T-helper 2 cell treated with Interferon-gamma antibody and Interleukin-4, amounts not matched to agents 5 μg/mL and 100 μg/mL, for 36 hours (primary cell): ENCODE data around the gene SPA17.

Experiments used
- DNase-seq: peaks from one replicate; pipeline ENCODE4 v3.0.0; 2021; ENCODE audit warnings: low spot score
- H3K27ac Mint-ChIP-seq: one replicate; pipeline ENCODE4 v1.8.0; 2021; ENCODE audit warnings: mild to moderate bottlenecking, mixed read lengths
- H3K27me3 Mint-ChIP-seq: one replicate; pipeline ENCODE4 v1.8.0; 2021; ENCODE audit warnings: low read depth, mixed read lengths
- H3K36me3 Mint-ChIP-seq: one replicate; pipeline ENCODE4 v1.8.0; 2021; ENCODE audit warnings: low read depth, mixed read lengths
- H3K4me1 Mint-ChIP-seq: one replicate; pipeline ENCODE4 v1.8.0; 2021; ENCODE audit warnings: low read depth, mixed read lengths
- H3K4me3 Mint-ChIP-seq: one replicate; pipeline ENCODE4 v1.8.0; 2022; ENCODE audit warnings: mild to moderate bottlenecking, moderate library complexity, mixed read lengths
- H3K9me3 Mint-ChIP-seq: one replicate; pipeline ENCODE4 v1.8.0; 2021; ENCODE audit warnings: mixed read lengths

The SPA17 gene

GRCh38 chr11:124722176-124722575 lies 48.5 kb downstream of the SPA17 start:
- Mint-ChIP-seq H3K36me3 (peaks cover 2% of the 10 kb centered on the region), H3K4me3 (no peak overlapping the region), H3K27me3 (peaks cover 70% of the 10 kb centered on the region), H3K27ac (no peak overlapping the region), H3K9me3 (no peaks in the 10 kb centered on the region), H3K4me1 (peaks cover 6% of the 10 kb centered on the region)
- DNase-seq: no peak

- no peaks in the 10 kb centered on the region for H3K4me1 Mint-ChIP-seq
- H3K9me3 Mint-ChIP-seq: no peaks in the 10 kb centered on the region
- no peak for DNase-seq
- no peak overlapping the region for H3K27ac Mint-ChIP-seq
- H3K27me3 Mint-ChIP-seq: peaks cover 50% of the 10 kb centered on the region
- H3K4me3 Mint-ChIP-seq: no peak overlapping the region
- H3K36me3 Mint-ChIP-seq: no peaks in the 10 kb centered on the region
Measured at GRCh38 chr11:124724979-124725718, 51.4 kb downstream of the SPA17 start.

GRCh38 chr11:124725719-124726105 lies 52.0 kb downstream of the SPA17 start:
- DNase-seq: no peak
- no peaks in the 10 kb centered on the region for H3K36me3 Mint-ChIP-seq
- H3K4me3 Mint-ChIP-seq: no peak overlapping the region
- H3K27ac Mint-ChIP-seq: no peak overlapping the region
- no peaks in the 10 kb centered on the region for H3K4me1 Mint-ChIP-seq
- H3K9me3 Mint-ChIP-seq: no peaks in the 10 kb centered on the region
- peaks cover 48% of the 10 kb centered on the region for H3K27me3 Mint-ChIP-seq

GRCh38 chr11:124727474-124727873 lies 53.8 kb downstream of the SPA17 start:
- H3K27ac Mint-ChIP-seq: no peak overlapping the region
- no peaks in the 10 kb centered on the region for H3K36me3 Mint-ChIP-seq
- H3K4me3 Mint-ChIP-seq: no peak overlapping the region

GRCh38 chr11:124728134-124728533 lies 54.4 kb downstream of the SPA17 start:
- Mint-ChIP-seq H3K4me3 (no peak overlapping the region), H3K27ac (no peak overlapping the region), H3K9me3 (no peaks in the 10 kb centered on the region), H3K27me3 (peaks cover 27% of the 10 kb centered on the region), H3K4me1 (no peaks in the 10 kb centered on the region), H3K36me3 (no peaks in the 10 kb centered on the region)
- DNase-seq: no peak

More at GRCh38 chr11:124727474-124727873, 53.8 kb downstream of the SPA17 start:
- Mint-ChIP-seq H3K4me1 (no peaks in the 10 kb centered on the region), H3K9me3 (no peaks in the 10 kb centered on the region), H3K27me3 (peaks cover 32% of the 10 kb centered on the region)
- DNase-seq: no peak

- no peak for DNase-seq
- Mint-ChIP-seq H3K27me3 (peaks cover 24% of the 10 kb centered on the region), H3K9me3 (no peaks in the 10 kb centered on the region), H3K4me3 (no peak overlapping the region), H3K36me3 (no peaks in the 10 kb centered on the region), H3K27ac (no peak overlapping the region), H3K4me1 (no peaks in the 10 kb centered on the region)
Measured at GRCh38 chr11:124729571-124729970, 55.9 kb downstream of the SPA17 start.

- Mint-ChIP-seq H3K27me3 (peaks cover 26% of the 10 kb centered on the region), H3K36me3 (no peaks in the 10 kb centered on the region), H3K27ac (no peak overlapping the region), H3K4me3 (no peak overlapping the region), H3K9me3 (no peaks in the 10 kb centered on the region), H3K4me1 (no peaks in the 10 kb centered on the region)
- no peak for DNase-seq
Measured at GRCh38 chr11:124732230-124732629, 58.5 kb downstream of the SPA17 start.

GRCh38 chr11:124736736-124737135 lies 63.0 kb downstream of the SPA17 start:
- Mint-ChIP-seq H3K27ac (no peak overlapping the region), H3K27me3 (peaks cover 50% of the 10 kb centered on the region), H3K36me3 (no peaks in the 10 kb centered on the region), H3K4me3 (no peak overlapping the region), H3K4me1 (peaks cover 12% of the 10 kb centered on the region), H3K9me3 (no peaks in the 10 kb centered on the region)
- DNase-seq: no peak

- H3K27me3 Mint-ChIP-seq: peaks cover 53% of the 10 kb centered on the region
- no peak overlapping the region for H3K4me3 Mint-ChIP-seq
- H3K9me3 Mint-ChIP-seq: no peaks in the 10 kb centered on the region
- H3K4me1 Mint-ChIP-seq: peaks cover 12% of the 10 kb centered on the region
- H3K27ac Mint-ChIP-seq: no peak overlapping the region
- H3K36me3 Mint-ChIP-seq: no peaks in the 10 kb centered on the region
- DNase-seq: no peak
Measured at GRCh38 chr11:124737638-124738305, 64.1 kb downstream of the SPA17 start.

GRCh38 chr11:124738713-124739478 lies 65.2 kb downstream of the SPA17 start:
- H3K9me3 Mint-ChIP-seq: no peaks in the 10 kb centered on the region
- H3K27ac Mint-ChIP-seq: no peak overlapping the region
- H3K27me3 Mint-ChIP-seq: peaks cover 57% of the 10 kb centered on the region
- peak overlapping the region; percentile 80 for H3K4me3 Mint-ChIP-seq
- no peak for DNase-seq
- H3K4me1 Mint-ChIP-seq: peaks cover 12% of the 10 kb centered on the region
- H3K36me3 Mint-ChIP-seq: no peaks in the 10 kb centered on the region

- Mint-ChIP-seq H3K9me3 (no peaks in the 10 kb centered on the region), H3K4me1 (peaks cover 12% of the 10 kb centered on the region), H3K36me3 (no peaks in the 10 kb centered on the region), H3K27me3 (peaks cover 52% of the 10 kb centered on the region), H3K4me3 (peak within 1 kb of the TSS; percentile 80), H3K27ac (no peak within 1 kb of the TSS)
- DNase-seq: peak; percentile 83
Measured at GRCh38 chr11:124739479-124740276, 66.0 kb downstream of the SPA17 start, which contains the start of gene NRGN. Gene NRGN, plus strand, starts transcription at chr11:124739942. Its CDS starts 143 bp downstream, at chr11:124740085.

- Mint-ChIP-seq H3K4me1 (peaks cover 12% of the 10 kb centered on the region), H3K9me3 (no peaks in the 10 kb centered on the region), H3K27me3 (peaks cover 50% of the 10 kb centered on the region), H3K4me3 (peak overlapping the region; percentile 80), H3K36me3 (no peaks in the 10 kb centered on the region), H3K27ac (no peak overlapping the region)
- DNase-seq: peak; percentile 56
Measured at GRCh38 chr11:124740277-124740882, 66.7 kb downstream of the SPA17 start.

- no peak overlapping the region for H3K4me3 Mint-ChIP-seq
- H3K4me1 Mint-ChIP-seq: peaks cover 15% of the 10 kb centered on the region
- H3K27ac Mint-ChIP-seq: no peak overlapping the region
- peaks cover 36% of the 10 kb centered on the region for H3K27me3 Mint-ChIP-seq
- no peak for DNase-seq
- no peaks in the 10 kb centered on the region for H3K9me3 Mint-ChIP-seq
- no peaks in the 10 kb centered on the region for H3K36me3 Mint-ChIP-seq
Measured at GRCh38 chr11:124742555-124742954, 68.9 kb downstream of the SPA17 start.
